ENCODE data around the gene NRP1.

NRP1 gene

DNA sequence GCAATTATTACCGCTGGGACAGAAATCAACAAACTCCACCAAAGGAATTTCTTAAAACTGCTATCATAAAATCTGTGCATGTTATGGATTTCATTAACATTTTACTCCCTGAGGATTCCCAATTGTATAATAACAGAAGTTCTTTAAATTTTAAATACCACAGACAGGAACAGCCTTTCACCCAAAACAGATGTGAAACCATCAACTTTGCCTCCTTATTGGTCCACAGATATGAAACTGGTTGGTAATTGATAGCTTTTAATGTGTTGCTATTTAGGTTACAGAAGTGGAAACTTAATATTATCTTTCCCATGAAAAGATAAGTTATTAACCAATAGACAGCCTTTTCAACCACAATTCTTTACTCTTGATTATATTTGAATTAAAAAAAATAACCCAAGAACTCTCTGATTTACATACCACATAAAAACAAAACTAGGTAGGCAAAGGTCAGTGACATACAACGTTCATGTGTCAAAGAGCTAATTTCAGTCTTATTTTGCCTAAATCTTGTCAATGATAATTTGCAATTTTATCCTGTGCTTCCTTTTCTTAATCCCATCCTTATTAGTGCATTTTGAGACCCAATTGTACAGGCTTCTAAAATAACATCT, 90.0 kb downstream of the NRP1 start:
- Histone ChIP-seq H3K36me3 (peaks cover 0 to 11% (median 8%) of the 10 kb centered on the region in 3 donors), H3K27me3 (no peaks in the 10 kb centered on the region), H3K4me1 (peaks cover 0 to 17% (median 0%) of the 10 kb centered on the region in 4 donors), H3K9me3 (no peaks in the 10 kb centered on the region), H3K27ac (no peak overlapping the region), H3K4me3 (no peak overlapping the region)
- TF ChIP-seq, protein P1, sequence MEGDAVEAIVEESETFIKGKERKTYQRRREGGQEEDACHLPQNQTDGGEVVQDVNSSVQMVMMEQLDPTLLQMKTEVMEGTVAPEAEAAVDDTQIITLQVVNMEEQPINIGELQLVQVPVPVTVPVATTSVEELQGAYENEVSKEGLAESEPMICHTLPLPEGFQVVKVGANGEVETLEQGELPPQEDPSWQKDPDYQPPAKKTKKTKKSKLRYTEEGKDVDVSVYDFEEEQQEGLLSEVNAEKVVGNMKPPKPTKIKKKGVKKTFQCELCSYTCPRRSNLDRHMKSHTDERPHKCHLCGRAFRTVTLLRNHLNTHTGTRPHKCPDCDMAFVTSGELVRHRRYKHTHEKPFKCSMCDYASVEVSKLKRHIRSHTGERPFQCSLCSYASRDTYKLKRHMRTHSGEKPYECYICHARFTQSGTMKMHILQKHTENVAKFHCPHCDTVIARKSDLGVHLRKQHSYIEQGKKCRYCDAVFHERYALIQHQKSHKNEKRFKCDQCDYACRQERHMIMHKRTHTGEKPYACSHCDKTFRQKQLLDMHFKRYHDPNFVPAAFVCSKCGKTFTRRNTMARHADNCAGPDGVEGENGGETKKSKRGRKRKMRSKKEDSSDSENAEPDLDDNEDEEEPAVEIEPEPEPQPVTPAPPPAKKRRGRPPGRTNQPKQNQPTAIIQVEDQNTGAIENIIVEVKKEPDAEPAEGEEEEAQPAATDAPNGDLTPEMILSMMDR (IDR thresholded peaks at IDR 0.05), result no peak
- intact Hi-C loops (cut with DNase I; ENCODE audit: low total_unique reads), result no loop called here
- DNase-seq, result no peak

DNA sequence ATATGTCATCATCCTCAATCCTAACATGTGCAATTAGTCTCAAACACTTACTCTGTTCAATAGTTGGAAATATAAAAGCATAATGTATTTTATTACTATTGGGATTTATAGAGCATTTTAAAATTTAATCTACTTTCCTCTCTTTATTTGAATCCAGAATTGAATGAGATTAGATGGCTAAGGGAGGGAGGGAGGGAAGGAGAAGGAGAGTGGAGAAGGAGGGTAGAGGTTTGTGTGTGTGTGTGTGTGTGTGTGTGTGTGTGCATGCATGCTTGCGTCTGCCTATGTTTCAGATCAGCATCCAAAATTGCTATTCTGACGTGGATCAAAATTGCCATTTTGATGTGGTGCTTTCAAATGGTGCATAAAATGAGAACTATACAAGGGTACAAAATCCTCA, 90.8 kb downstream of the NRP1 start:
- Histone ChIP-seq H3K4me3 (no peak overlapping the region), H3K4me1 (peaks cover 0 to 17% (median 0%) of the 10 kb centered on the region in 4 donors), H3K36me3 (peaks cover 0 to 8% (median 8%) of the 10 kb centered on the region in 3 donors), H3K27ac (no peak overlapping the region), H3K9me3 (no peaks in the 10 kb centered on the region), H3K27me3 (no peaks in the 10 kb centered on the region)
- intact Hi-C loops (cut with DNase I; ENCODE audit: low total_unique reads), result no loop called here
- TF ChIP-seq, protein P1 (IDR thresholded peaks at IDR 0.05), result no peak
- DNase-seq, result no peak

DNA sequence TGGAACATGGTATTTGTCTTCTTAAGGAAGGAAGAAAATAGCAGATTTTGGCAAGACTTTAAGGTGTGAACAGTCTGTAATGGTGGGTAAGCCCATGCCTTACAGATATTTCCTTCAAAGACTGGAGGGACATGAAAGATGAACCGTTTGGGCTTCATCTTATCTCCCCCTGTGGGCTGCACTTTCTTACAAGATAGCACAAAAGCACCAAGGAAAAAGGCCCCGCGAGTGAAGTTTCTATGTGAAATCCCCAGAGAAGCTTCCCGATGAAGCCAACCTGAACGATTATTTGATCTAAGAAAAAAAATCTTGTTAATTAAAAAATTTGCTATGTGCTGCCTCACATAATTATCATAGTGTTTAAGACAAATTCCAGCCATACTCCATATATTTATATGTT, 91.5 kb downstream of the NRP1 start:
- H3K27me3 ChIP-seq, result no peaks in the 10 kb centered on the region
- DNase-seq, result no peak
- intact Hi-C loops (cut with DNase I; ENCODE audit: low total_unique reads), result no loop called here
- no peaks in the 10 kb centered on the region for H3K9me3 ChIP-seq
- peaks cover 0 to 8% (median 8%) of the 10 kb centered on the region in 3 donors for H3K36me3 ChIP-seq
- TF ChIP-seq, protein P1 (IDR thresholded peaks at IDR 0.05), result no peak
- H3K4me1 ChIP-seq, result peaks cover 0 to 17% (median 0%) of the 10 kb centered on the region in 4 donors
- no peak overlapping the region for H3K27ac ChIP-seq
- no peak overlapping the region for H3K4me3 ChIP-seq

DNA sequence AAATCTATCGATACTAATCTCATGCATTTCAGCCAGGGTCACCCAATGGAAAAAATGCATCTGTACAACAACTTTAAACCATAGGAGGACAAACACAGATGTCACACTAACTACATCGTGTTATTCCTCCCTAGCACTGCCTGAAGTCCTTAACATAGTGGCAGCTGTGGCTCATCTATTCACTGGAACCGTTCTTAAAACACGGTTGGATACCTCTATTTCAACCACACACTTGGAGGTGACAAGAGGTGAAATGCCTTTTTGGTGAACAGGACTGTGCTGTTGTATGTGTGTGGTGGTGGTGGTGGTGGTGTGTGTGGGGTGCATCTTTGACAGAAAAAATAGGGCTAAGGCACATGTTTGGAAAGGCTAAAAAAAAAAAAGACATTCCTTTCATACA, 93.1 kb downstream of the NRP1 start:
- Histone ChIP-seq H3K4me1 (peaks cover 0 to 17% (median 0%) of the 10 kb centered on the region in 4 donors), H3K27ac (no peak overlapping the region), H3K36me3 (no peaks in the 10 kb centered on the region), H3K4me3 (no peak overlapping the region), H3K9me3 (no peaks in the 10 kb centered on the region), H3K27me3 (no peaks in the 10 kb centered on the region)
- intact Hi-C loops (cut with DNase I; ENCODE audit: low total_unique reads), result no loop called here
- TF ChIP-seq, protein P1 (IDR thresholded peaks at IDR 0.05), result no peak
- no peak for DNase-seq

DNA sequence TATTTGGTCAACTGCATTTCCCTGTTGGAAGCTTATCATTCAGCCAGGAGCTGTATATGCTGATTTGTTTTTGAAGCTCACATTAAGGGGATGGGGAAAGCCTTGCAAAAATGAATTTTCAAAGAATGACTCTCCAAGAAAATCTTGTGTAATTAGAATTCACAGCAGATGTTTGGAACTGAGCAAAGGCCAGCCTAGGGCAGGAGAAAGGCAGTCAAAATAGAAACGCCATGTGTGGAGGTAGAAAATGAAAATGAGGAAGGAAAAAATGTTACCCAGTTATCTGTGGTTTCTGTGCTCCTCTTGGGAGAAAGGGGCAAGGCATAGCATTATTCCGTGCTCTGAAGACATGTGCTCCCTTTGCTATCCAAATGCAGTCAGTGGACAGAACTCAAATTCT, 93.5 kb downstream of the NRP1 start:
- TF ChIP-seq, protein P1 (IDR thresholded peaks at IDR 0.05), result no peak
- no peaks in the 10 kb centered on the region for H3K36me3 ChIP-seq
- no peak overlapping the region for H3K27ac ChIP-seq
- no peak for DNase-seq
- intact Hi-C loops (cut with DNase I; ENCODE audit: low total_unique reads), result no loop called here
- no peak overlapping the region for H3K4me3 ChIP-seq
- H3K27me3 ChIP-seq, result no peaks in the 10 kb centered on the region
- H3K4me1 ChIP-seq, result peaks cover 0 to 17% (median 0%) of the 10 kb centered on the region in 4 donors
- no peaks in the 10 kb centered on the region for H3K9me3 ChIP-seq
